Transverse colon (tissue), 4 donors: Measurements from ENCODE around the gene SIGLEC10. TPM values are rescaled to one million over a fixed set of nuclear protein-coding genes. Genes with fewer than 3 reads are reported as not detected.
A peak's percentile ranks its signal among the peaks of the same experiment; 100 is the strongest.

ENCODE experiments used
- DNase-seq: peaks from one replicate; pipeline ENCODE4 v3.0.0-alpha.2; 2019
- H3K27ac ChIP-seq, 4 donors: fragments of 200-600 bp; sonication (generic); 2 replicates each; pipeline ENCODE4 v1.5.1; 2016 to 2018; ENCODE audit warnings: inconsistent platforms in 4 of 4
- H3K27me3 ChIP-seq: fragments of 200-600 bp; sonication (generic); 2 replicates; pipeline ENCODE4 v1.5.1; 2017; ENCODE audit warnings: inconsistent platforms
- H3K36me3 ChIP-seq, 4 donors: fragments of 200-600 bp; sonication (generic); 2 replicates each; pipeline ENCODE4 v1.5.1; 2017 to 2019; ENCODE audit warnings: inconsistent platforms in 4 of 4
- H3K4me1 ChIP-seq, 4 donors: fragments of 200-600 bp; sonication (generic); 2 replicates each; pipeline ENCODE4 v1.5.1; 2017 to 2020; ENCODE audit warnings: inconsistent platforms in 4 of 4
- H3K4me3 ChIP-seq, 4 donors: fragments of 200-600 bp; sonication (generic); 1 replicate in 1 of 4; 2 replicates in 3 of 4; pipeline versions ENCODE4 v1.5.1 to v1.6.1; 2017 to 2019; ENCODE audit warnings: inconsistent platforms in 4 of 4
- H3K9me3 ChIP-seq, 2 donors: fragments of 200-600 bp; sonication (generic); 2 replicates each; pipeline ENCODE4 v1.5.1; 2017 to 2019; ENCODE audit warnings: inconsistent platforms in 2 of 2
- CTCF ChIP-seq, 5 experiments: fragments of 200-600 bp in 3 of 5; fragments of 450-650 bp in 2 of 5; sonication (generic) in 3 of 5; IDR thresholded peaks; 1 replicate in 2 of 5; 2 replicates in 3 of 5; pipeline ENCODE4 v1.5.1; 2016 to 2017; ENCODE audit warnings: antibody characterized with exemption in 5 of 5, inconsistent platforms in 3 of 5, mild to moderate bottlenecking in 2 of 5, moderate library complexity in 1 of 5
- EP300 ChIP-seq: sonication (generic); formaldehyde crosslinking; IDR thresholded peaks from one replicate; pipeline ENCODE4 v1.6.1; 2017; ENCODE audit warnings: antibody characterized with exemption, low read depth
- POLR2A ChIP-seq: fragments of 450-650 bp; IDR thresholded peaks from one replicate; pipeline ENCODE4 v1.6.1; 2016; ENCODE audit warnings: antibody characterized with exemption, mild to moderate bottlenecking, moderate library complexity
- POLR2AphosphoS5 ChIP-seq, 3 donors: sonication (generic); formaldehyde crosslinking; IDR thresholded peaks; one replicate each; pipeline ENCODE4 v1.6.1; 2016; ENCODE audit warnings: antibody characterized with exemption in 3 of 3
- WGBS, 2 donors: methylation state at CpG; one replicate each; pipeline ENCODE4 v1.1.5; 2018; ENCODE audit warnings: low coverage in 1 of 2; 5-methylcytosine and 5-hydroxymethylcytosine counted together
- in situ Hi-C, 4 donors: fragments of 200-750 bp; cut with MboI; loops; one replicate each; pipeline versions ENCODE4 v1.15.0 to v1.15.1; 2017; ENCODE audit warnings: low sequenced_read_pairs in 3 of 4, low pct_ligation_motif_present in 1 of 4, low pct_unique_long_range_greater_than_20kb in 1 of 4
- intact Hi-C: fragments of 100-400 bp; cut with DNase I; formaldehyde crosslinking; loops from one replicate; pipeline ENCODE4 v1.15.1; 2023; ENCODE audit warnings: low total_unique reads
- total RNA-seq, 4 donors: library from RNA; depleted of rRNA; stranded (reverse); fragments of >200 nt; gene quantifications; one replicate each; pipeline ENCODE4 v1.1.0, GENCODE V29; 2016

Gene SIGLEC10
- total RNA-seq, 4 donors from 2014 or later = 3.7 to 15.7 (median 4.9) TPM; not detected in 1

- Histone ChIP-seq H3K4me1 (peaks cover 0 to 12% (median 3%) of the 10 kb centered on the region in 4 donors), H3K27me3 (no peaks in the 10 kb centered on the region), H3K27ac (no peak overlapping the region), H3K4me3 (no peak overlapping the region), H3K36me3 (no peaks in the 10 kb centered on the region), H3K9me3 (no peaks in the 10 kb centered on the region)
- in situ Hi-C loops (no loop called here), intact Hi-C loops (loop anchor here (10.0 kb wide), 1 partner anchor 324 kb away; the partner anchor contains the start of gene SPACA6)
- WGBS, 2 donors = 76% methylated on average over 8 of the region's 8 CpGs; no CpG with 5 or more reads in 1 of the 2 donors
- DNase-seq = no peak
- TF ChIP-seq POLR2A (no peak), CTCF (IDR thresholded peaks at IDR 0.05) (no peak), EP300 (no peak)
Measured at GRCh38 chr19:51371186-51371690, 46.2 kb downstream of the SIGLEC10 start.

GRCh38 chr19:51370230-51370629, 47.2 kb downstream of the SIGLEC10 start:
- no peak overlapping the region for H3K27ac ChIP-seq
- H3K4me1 ChIP-seq = peaks cover 2 to 12% (median 7%) of the 10 kb centered on the region in 4 donors
- no peak overlapping the region for H3K4me3 ChIP-seq
- H3K9me3 ChIP-seq = no peaks in the 10 kb centered on the region
- TF ChIP-seq POLR2AphosphoS5 (IDR thresholded peaks at IDR 0.05) = no peak
- TF ChIP-seq EP300 = no peak
- no peak for TF ChIP-seq CTCF (IDR thresholded peaks at IDR 0.05)
- no peaks in the 10 kb centered on the region for H3K36me3 ChIP-seq
- DNase-seq = no peak
- 61 to 76% methylated on average over 4 of the region's 4 CpGs for WGBS, 2 donors
- intact Hi-C loops (loop anchor here (10.0 kb wide), 1 partner anchor 325 kb away; the partner anchor contains the start of gene SPACA6), in situ Hi-C loops (no loop called here)
- H3K27me3 ChIP-seq = no peaks in the 10 kb centered on the region

GRCh38 chr19:51368366-51369282, 48.8 kb downstream of the SIGLEC10 start, which contains the start of gene CLDND2:
CLDND2 (minus strand) TSS chr19:51369003; CDS start chr19:51368577, 426 bp downstream.
- intact Hi-C loops = no loop called here

More at GRCh38 chr19:51368366-51369282, 48.8 kb downstream of the SIGLEC10 start, which contains the start of gene CLDND2:
- Histone ChIP-seq H3K27me3 (no peaks in the 10 kb centered on the region), H3K4me3 (peak within 1 kb of the TSS; percentile 66 to 80 (median 76)), H3K36me3 (no peaks in the 10 kb centered on the region), H3K27ac (peak within 1 kb of the TSS; percentile 98 to 100 (median 100)), H3K4me1 (peaks cover 6 to 27% (median 12%) of the 10 kb centered on the region in 4 donors), H3K9me3 (no peaks in the 10 kb centered on the region)
- in situ Hi-C loops = no loop called here
- DNase-seq = no peak
- TF ChIP-seq EP300 (no peak), CTCF (IDR thresholded peaks at IDR 0.05) (no peak), POLR2A (no peak), POLR2AphosphoS5 (IDR thresholded peaks at IDR 0.05) (no peak)
- 59% methylated on average over 20 of the region's 23 CpGs; no CpG with 5 or more reads in 1 of the 2 donors for WGBS, 2 donors
